ENCODE results near the gene PPP6C.
"Not testable (repeated sequence)": the region's sequence is repeated elsewhere in the genome, so short reads cannot be mapped to it uniquely, and the experiment has no call there.

PPP6C gene

DNA sequence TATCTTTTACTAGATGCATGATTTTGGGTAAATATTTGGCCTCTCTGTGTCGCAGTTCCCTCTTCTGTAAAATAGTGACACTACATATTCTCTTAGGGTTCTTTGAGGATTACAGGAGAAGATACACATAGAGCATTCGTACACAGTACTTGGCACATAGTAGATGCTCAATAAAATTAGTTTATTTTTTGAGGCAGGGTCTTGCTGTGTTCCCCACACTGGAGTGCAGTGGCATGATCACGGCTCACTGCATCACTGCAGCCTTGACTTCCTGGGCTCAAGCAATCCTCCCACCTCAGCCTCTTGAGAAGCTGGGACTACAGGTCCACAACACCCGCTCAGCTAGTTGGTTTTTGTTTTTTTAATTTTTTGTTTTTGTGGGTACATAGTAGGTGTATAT lies 47.9 kb downstream of the PPP6C start:
- no peak for DNase-seq (ENCODE audit: low read depth)

DNA sequence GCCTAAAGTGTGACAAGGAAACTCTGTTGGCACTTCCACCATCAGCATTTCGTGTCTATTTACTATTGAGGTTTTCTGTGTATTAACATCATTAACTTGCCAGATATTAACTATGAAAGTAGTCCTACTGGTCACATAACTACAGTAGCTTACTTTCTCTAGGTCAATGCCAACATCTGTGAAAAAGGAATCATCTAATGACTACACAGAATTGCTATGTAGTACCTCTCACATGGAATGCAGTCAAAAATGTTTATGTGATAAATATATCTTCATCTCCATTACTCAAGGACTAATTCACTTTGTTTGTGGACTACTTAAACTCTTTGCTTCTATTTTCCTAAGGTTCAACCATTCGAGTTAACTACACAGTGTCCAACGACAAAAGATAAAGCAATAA lies 48.4 kb downstream of the PPP6C start:
- peak; percentile 61 for DNase-seq (ENCODE audit: low read depth)

DNA sequence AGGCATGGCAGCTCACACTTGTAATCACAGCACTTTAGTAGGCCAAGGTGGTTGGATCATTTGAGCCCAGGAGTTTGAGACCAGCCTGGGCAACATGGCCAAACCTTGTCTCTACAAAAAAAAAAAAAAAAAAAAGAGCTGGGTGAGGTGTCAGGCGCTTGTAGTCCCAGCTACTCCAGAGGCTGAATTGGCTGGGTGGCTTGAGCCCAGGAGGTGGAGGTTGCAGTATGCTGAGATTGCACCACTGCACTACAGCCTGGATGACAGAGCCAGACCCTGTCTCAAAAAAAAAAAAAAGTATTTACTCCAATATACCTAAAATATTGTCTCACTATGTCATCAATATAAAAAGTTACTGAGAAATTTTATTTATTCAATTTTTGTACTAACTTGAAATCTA lies 49.0 kb downstream of the PPP6C start:
- DNase-seq (ENCODE audit: low read depth) = no peak

DNA sequence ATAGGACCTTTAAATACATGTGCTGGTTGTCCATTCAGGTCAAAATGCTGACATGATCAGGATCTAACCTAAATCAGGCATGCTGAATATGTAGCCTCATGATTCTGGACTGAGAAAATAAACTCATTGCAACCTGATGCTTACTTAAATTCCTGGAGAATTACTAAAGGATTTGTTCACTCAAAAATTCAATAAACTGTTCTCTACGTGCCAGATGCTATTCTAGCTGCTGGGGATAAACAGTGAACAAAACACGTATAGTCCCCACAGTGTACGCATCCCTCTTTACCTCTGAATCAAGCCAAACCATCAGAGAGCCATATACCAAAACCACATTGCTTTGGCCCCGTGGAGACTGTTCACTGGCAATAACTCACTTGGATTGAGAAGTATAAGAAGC lies 52.4 kb downstream of the PPP6C start:
- DNase-seq (ENCODE audit: low read depth) = peak; percentile 86

DNA sequence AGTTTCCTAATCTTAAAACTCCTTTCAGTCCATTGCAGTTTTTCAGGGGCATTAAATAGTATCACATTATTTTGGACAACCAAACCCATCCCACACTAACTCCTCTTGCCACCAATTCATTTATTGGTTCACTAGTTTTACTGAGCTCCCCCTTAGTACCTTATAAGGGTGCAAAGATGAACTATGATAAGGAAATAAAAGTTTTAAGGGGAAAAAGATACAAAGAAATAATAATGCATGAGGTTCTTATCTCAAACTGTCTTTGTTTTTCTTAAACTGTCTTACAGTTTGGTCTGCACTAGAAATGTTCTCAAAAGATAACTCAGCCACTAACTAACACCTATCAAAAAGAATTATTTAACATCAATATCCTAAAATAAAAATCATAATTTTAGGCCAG lies 54.6 kb downstream of the PPP6C start:
- DNase-seq (ENCODE audit: low read depth) = no peak

DNA sequence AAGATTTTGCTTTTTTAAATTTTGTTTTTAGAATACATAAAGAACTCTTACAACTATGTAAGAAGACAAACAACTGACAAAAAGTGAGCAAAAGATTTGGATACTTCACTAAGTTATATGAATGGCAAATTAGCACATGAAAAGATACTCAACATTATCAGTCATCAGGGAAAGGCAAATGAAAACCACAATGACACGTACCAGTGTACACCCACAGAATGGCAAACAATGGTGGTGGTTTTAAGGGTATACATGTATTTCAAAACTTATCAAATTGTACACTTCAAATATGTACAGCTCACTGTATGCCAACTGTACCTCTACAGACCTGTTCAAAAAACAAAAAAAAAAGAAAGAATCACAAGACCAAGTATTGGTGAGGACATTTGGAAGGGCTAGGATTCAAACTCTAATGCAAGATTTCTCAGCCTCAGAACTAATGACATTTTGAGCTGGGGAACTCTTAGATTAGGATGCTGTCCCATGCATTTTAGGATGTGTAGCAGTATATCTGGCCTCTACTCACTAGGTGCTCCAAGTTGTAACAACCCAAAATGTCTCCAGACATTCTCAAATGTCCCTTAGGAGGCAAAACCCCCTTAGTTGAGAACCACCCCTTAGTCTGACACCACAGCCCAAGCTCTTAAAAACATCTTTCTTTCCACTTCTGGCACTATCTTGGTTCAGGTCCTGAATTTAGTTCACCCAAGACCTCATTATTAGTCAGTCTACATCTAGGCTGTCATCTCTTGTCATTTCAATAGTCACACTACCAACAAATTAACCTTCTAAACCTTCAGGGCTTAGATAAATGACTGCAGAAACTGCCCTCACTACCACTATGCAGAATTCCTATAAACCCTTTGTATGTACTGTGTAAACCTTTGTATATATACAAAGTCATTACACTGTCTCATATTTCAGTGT lies 55.9 kb downstream of the PPP6C start:
- no peak for DNase-seq (ENCODE audit: low read depth)

DNA sequence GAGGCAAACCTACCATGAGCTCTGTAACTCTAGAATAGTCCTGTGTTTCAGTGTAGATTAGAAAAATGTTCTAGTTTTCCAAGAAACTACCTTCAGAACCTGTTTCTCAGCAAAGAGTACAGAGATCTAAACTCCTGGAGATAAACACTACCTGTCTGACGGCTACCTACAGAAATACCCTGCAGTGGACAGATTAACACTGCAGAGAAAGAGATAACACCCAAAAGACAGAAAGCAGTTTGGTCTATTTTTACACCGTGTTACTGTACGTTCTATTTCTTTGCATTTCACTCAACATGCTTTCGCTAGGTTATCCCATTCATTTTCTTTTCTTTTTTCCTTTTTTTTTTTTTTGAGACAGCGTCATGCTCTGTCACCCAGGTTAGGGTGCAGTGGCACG lies 57.8 kb downstream of the PPP6C start:
- no peak for DNase-seq (ENCODE audit: low read depth)

DNA sequence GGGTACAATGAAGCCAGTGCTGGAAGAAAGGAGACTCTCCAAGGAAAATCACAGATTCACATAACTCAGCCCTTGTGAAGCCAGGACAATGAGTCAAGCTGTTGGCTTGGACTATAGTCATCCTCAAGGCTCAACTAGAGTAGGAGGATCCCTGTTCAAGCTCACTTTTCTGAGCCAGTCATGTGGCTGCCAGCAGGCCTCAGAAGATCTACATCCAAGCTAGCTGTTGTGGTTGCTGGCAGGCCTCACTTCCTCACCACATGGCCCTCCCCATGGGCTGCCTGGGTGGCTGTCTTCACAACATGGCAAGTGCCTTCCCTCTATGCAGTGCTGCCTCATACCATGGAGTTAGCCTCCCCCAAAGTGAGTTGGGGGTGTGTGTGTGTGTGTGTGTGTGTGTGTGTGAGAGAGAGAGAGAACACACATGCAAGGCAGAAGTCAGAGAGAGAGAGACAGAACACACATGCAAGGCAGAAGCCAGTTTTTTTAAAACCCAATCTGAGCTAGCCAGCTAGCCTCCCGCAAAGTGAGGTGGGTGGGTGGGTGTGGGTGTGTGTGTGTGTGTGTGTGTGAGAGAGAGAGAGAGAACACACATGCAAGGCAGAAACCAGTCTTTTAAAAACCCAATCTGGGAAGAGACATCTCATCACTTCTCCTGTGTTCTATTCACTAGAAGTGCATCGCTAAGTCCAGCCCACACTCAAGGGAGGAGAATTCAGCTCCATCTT lies 63.4 kb downstream of the PPP6C start:
- peak; percentile 99 for DNase-seq (ENCODE audit: low read depth)

DNA sequence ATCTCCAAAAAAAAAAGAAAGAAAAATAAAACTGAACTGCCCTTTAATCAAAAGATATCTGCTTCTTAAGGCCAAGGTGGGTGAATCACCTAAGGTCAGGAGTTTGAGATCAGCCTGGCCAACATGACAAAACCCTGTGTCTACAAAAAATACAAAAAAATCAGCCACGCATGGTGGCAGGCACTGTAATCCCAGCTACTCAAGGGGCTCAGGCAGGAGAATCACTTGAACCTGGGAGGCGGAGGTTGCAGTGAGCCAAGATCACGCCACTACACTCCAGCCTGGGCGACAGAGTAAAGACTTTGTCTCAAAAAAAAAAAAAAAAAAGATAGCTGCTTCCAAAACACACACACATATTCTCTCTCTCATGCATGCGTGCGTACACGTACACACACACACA lies 64.1 kb downstream of the PPP6C start:
- DNase-seq (ENCODE audit: low read depth) = no peak

DNA sequence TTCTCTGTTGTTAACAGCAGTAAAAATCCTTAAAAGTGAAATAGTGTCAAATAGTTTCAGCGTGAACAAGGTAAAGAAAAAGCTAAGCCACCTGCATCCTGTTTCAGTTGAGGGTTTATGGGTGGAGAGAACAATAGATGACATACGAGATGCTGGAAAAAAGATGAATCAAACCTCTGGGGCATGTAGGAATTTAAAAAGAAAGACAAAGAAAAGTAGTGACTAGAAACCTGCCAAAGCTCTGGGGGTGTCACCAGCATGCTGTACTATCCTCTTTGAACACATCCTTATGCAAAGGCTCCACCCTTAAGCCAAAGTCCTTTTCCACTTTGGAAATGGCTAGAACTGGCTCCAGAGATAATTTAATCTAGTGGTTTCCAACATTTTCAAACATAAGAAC lies 68.5 kb downstream of the PPP6C start:
- no peak for DNase-seq (ENCODE audit: low read depth)

DNA sequence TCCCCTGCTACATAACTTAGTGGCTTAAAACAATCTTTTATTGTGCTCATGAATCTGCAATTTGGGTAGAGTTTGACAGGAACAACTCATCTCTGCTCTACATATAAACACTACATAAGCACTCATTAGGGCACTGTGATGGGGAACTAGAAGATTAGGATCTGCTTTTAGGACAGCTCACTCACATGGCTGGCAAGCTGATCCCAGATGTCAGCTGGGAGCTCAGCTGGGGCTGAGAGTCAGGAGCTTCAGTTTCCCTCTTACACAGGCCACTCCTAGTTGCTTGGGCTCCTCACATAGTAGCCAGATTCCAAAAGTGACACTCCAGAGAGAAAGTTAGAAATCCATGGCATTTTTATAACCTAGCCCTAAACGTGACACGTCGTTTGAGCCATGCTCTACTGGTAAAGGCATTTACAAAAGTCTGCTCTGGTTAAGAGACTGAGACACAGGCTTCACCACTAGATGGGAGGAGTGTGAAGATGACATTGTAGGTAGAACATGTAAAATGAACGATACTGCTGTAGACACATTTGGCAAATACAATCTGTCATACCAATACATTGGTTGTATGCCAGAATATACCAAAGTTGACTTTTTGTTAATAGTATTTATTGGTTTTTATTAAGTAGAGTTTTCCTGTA lies 69.8 kb downstream of the PPP6C start:
- DNase-seq (ENCODE audit: low read depth) = peak; percentile 89

DNA sequence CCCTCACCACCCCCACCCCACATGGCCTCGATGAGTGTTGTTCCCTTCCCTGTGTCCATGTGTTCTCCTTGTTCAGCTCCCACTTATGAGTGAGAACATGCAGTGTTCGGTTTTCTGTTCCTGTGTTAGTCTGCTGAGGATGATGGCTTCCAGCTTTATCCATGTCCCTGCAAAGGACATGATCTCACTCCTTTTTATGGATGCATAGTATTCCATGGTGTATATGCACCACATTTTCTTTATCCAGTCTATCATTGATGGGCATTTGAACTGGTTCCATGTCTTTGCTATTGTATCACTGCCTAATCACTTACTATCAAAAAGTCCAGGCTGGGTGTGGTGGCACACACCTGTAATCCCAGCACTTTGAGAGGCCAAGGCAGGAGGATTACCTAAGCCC lies 70.9 kb downstream of the PPP6C start:
- DNase-seq (ENCODE audit: low read depth) = not testable (repeated sequence)

DNA sequence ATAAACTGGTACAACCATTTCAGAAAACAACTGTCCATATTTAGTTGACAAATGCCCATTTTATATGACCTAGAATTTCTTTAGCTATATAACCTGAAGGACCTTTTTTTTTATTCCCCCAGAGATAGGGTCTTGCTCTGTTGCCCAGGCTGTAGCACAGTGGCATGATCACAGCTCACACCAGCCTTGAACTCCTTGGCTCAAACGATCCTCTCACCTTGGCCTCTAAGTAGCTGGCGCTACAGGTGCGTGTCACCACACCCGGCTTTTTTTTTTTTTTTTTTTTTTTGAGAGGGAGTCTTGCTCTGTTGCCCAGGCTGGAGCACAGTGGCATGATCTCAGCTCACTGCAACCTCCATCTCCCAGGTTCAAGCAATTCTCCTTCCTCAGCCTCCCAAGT lies 75.1 kb downstream of the PPP6C start:
- not testable (repeated sequence) for DNase-seq (ENCODE audit: low read depth)

DNA sequence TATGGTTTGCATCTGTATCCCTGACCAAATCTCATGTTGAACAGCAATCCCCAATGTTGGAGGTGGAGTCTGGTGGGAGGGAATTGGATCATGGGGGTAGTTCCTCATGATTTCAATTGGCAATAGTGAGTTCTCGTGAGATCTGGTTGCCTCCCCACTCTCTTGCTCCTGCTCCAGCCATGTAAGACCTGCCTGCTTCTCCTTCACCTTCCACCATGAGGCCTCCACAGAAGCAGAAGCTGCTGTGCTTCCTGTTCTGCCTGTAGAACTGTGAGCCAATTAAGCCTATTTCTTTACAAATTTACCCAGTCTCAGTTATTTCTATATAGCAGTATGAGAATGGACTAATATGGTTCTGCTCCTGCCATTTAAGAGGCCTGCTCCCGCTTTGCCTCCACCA lies 79.1 kb downstream of the PPP6C start:
- no peak for DNase-seq (ENCODE audit: low read depth)

DNA sequence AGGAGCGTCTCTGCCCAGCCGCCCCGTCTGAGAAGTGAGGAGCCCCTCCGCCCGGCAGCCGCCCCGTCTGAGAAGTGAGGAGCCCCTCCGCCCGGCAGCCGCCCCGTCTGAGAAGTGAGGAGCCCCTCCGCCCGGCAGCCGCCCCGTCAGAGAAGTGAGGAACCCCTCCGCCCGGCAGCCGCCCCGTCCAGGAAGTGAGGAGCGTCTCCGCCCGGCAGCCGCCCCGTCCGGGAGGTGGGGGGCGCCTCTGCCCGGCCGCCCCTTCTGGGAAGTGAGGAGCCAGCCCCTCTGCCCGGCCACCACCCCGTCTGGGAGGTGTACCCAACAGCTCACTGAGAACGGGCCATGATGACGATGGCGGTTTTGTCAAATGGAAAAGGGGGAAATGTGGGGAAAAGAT lies 81.1 kb downstream of the PPP6C start:
- DNase-seq (ENCODE audit: low read depth) = not testable (repeated sequence)

DNA sequence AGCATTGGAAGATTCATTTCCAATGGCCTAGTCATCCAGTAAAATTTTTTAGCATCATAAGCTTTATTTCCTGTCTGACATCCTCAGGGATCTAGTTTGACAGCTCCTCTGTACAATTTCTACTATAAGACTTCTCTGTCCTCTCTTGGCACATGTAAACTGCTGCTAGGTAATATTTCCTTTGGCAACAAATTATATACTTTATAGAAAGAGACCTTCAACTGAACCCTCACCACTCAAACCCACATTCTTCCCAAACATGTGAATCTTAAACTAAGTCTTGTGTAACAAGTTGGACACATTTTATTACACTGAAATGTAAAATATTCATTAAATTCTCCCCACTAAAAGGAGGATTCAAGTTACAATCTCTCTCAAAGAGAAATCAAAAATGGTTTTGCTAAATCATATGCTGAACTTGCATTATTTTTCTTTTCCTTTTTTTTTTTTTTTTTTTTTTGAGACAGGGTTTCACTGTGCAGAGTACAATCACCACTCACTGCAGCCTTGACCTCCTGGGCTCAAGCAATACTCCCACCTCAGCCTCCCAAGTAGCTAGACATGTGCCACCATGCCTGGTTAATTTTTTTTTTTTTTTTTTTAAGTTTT lies 83.2 kb downstream of the PPP6C start:
- DNase-seq (ENCODE audit: low read depth) = peak; percentile 78

DNA sequence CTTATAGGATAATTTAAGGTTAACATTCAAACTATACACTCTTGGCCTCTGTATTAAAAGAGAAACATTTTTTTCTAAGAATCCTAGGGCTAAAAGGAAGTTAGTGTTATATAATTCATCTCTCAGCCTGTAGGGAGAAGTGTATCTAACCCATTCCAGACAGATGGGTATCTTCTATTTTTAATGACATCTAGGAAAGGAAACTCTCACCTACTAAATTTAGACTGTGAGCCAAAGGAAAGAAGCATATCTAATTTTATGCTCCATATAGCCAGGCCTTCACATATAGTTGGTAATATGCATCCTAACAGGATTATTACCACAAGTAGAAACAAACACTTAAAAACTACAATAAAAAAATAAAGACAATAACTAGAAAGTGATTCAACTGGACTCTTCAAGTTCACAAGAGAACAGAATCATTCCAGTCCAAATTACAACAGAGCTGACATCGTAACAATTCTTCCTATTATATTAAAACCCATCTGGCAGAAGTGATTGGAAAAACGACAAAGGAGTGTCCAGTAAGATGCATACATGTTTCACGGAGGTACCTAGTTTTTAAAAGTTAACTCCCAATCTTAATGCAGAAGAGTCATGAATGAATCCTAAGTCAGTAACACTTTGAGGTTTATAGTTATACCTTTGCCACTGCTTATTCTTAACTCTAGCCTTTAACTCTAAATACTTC lies 85.7 kb downstream of the PPP6C start:
- DNase-seq (ENCODE audit: low read depth) = peak; percentile 23

DNA sequence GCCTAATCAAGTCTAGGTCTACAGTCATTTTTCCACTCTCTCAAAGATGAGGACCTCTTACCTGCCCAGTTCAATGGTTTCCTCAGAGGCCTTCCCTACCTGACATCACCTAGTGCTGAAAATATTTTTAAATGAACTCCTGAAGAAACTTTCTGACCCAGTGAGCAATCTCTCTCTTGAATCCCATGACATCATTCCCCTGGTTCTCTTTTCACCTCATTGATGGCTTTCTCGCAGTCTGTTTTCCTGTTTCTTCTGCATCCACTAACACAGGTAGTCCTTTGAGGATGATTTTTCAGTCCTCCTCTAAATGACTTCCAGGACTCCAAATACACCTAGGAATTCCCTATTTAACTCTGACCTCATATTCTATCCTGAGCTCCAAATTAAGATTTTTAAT lies 86.6 kb downstream of the PPP6C start:
- DNase-seq (ENCODE audit: low read depth) = no peak

DNA sequence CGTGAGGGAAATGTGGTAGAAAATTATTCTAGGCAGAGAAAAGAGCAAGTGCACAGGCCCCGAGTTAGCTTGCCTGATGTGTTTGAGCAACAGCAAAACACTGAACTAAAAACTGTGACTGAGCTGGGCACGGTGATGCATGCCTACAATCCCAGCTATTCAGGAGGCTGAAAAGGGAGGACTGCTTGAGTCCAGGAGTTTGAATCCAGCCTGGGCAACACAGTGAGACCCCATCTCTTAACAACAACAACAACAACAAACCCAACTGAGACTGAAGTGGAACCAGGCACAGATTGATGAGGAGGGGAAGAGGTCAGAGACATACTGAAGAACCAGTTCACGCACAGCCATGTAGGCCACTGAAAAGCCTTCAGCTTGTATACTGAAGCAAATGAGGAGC lies 88.8 kb downstream of the PPP6C start:
- no peak for DNase-seq (ENCODE audit: low read depth)

DNA sequence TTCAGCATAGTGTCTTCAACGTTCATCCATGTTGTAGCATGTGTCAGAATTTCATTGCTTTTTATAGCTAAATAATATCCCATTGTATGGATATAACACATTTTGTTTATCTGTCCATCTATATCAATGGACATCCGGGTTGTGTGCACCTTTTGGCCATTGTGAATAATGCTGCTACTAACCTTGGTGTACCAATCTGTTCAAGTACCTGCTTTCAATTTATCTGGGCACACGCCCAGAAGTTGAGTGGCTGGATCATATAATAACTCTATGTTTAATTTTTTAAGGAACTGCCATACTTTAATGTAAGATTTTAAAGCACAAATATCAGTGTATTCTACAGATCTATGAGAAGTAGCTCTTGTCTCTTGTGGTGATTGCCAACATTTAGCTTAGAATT lies 89.8 kb downstream of the PPP6C start:
- DNase-seq (ENCODE audit: low read depth) = no peak
